KOPT-K1 (cell line): Measurements from ENCODE around the gene IL27RA.

Experiments
- H3K27ac ChIP-seq: fragments of 200-600 bp; sonication (generic); 2 replicates; pipeline ENCODE4 v1.5.1; 2016; ENCODE audit warnings: antibody characterized with exemption, mild to moderate bottlenecking, low read depth, low read length; ENCODE audit not compliant: poor library complexity, severe bottlenecking
- H3K36me3 ChIP-seq: fragments of 200-600 bp; sonication (generic); 2 replicates; pipeline ENCODE4 v1.5.1; 2017; ENCODE audit warnings: antibody characterized with exemption, mild to moderate bottlenecking, low read length, moderate library complexity; ENCODE audit not compliant: insufficient read depth
- H3K9me3 ChIP-seq: fragments of 200-600 bp; sonication (generic); 2 replicates; pipeline ENCODE4 v1.5.1; 2017; ENCODE audit warnings: antibody characterized with exemption, low read length, mild to moderate bottlenecking; ENCODE audit not compliant: insufficient read depth, poor library complexity, severe bottlenecking

Gene IL27RA

GRCh38 chr19:14031719-14032480 lies at the start of gene IL27RA:
Gene IL27RA (plus strand): TSS chr19:14031762. CDS start chr19:14031873, 111 bp downstream.
- peak within 1 kb of the TSS; percentile 80 for H3K27ac ChIP-seq
- no peaks in the 10 kb centered on the region; the same call in 1 of the 2 replicates for H3K36me3 ChIP-seq
- no peaks in the 10 kb centered on the region for H3K9me3 ChIP-seq

- H3K36me3 ChIP-seq, result peaks cover 13% of the 10 kb centered on the region; the same call in 1 of the 2 replicates
- H3K9me3 ChIP-seq, result no peaks in the 10 kb centered on the region
- peak overlapping the region; percentile 34 for H3K27ac ChIP-seq
These were observed 49.5 kb upstream of the IL27RA start for GRCh38 chr19:13981988-13982501.

GRCh38 chr19:13982773-13983172 lies 48.8 kb upstream of the IL27RA start:
- H3K36me3 ChIP-seq, result peaks cover 13% of the 10 kb centered on the region; the same call in 1 of the 2 replicates
- H3K9me3 ChIP-seq, result no peaks in the 10 kb centered on the region
- H3K27ac ChIP-seq, result peak overlapping the region; percentile 68

DNA sequence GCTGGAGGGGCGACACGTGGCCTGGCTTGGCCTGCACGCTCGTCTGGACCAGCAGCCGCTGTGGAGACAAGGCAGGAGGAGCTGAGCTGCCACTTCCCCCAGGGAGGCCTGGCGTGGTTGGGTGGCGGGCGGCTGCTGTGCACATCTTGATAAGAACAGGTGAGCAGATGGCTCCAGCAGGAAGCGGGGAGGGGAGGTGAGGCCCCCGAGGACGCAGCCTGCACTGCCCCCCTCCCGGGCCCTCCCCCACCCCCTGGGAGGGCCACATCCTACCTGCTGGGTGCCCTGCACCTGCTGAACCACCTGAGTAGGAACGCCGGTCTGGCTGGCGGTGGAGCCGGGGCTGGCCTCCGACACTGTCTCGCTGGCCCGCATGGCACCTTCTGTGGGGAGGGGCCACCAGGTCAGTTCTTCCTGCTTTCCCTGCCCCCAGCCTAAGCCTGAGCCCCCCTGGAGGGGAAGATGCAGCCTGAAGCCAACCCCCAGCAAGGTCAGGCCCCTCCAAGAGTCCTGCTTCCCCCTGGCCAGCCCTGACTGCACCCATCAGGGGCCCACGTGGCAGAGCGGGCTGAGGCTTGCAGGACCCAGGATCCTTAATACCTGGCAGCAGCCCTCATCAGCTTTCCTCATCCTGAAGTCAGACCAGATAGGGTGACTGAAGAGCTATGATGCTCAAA lies 48.2 kb upstream of the IL27RA start:
- no peaks in the 10 kb centered on the region for H3K9me3 ChIP-seq
- H3K27ac ChIP-seq, result peak overlapping the region; percentile 68
- peaks cover 13% of the 10 kb centered on the region; the same call in 1 of the 2 replicates for H3K36me3 ChIP-seq

GRCh38 chr19:13984186-13984585 lies 47.4 kb upstream of the IL27RA start:
- H3K9me3 ChIP-seq, result no peaks in the 10 kb centered on the region
- H3K36me3 ChIP-seq, result peaks cover 13% of the 10 kb centered on the region; the same call in 1 of the 2 replicates
- H3K27ac ChIP-seq, result peak overlapping the region; percentile 98

GRCh38 chr19:13984875-13985741 lies 46.5 kb upstream of the IL27RA start:
- Histone ChIP-seq H3K9me3 (no peaks in the 10 kb centered on the region), H3K27ac (peak overlapping the region; percentile 98)

GRCh38 chr19:13985771-13986347 lies 45.7 kb upstream of the IL27RA start:
- peaks cover 1% of the 10 kb centered on the region; the same call in 1 of the 2 replicates for H3K36me3 ChIP-seq
- H3K27ac ChIP-seq, result peak overlapping the region; percentile 98
- H3K9me3 ChIP-seq, result no peaks in the 10 kb centered on the region

More at GRCh38 chr19:13984875-13985741, 46.5 kb upstream of the IL27RA start:
- H3K36me3 ChIP-seq, result peaks cover 4% of the 10 kb centered on the region; the same call in 1 of the 2 replicates

- Histone ChIP-seq H3K36me3 (peaks cover 5% of the 10 kb centered on the region; the same call in 1 of the 2 replicates), H3K27ac (peak overlapping the region; percentile 98), H3K9me3 (no peaks in the 10 kb centered on the region)
These were observed 45.1 kb upstream of the IL27RA start for GRCh38 chr19:13986348-13986904.

GRCh38 chr19:13987101-13987890 lies 44.3 kb upstream of the IL27RA start:
- peaks cover 13% of the 10 kb centered on the region; the same call in 1 of the 2 replicates for H3K36me3 ChIP-seq
- H3K27ac ChIP-seq, result peak overlapping the region; percentile 98
- no peaks in the 10 kb centered on the region for H3K9me3 ChIP-seq

- Histone ChIP-seq H3K9me3 (no peaks in the 10 kb centered on the region), H3K27ac (peak overlapping the region; percentile 98)
These were observed 42.1 kb upstream of the IL27RA start for GRCh38 chr19:13989487-13989886.

DNA sequence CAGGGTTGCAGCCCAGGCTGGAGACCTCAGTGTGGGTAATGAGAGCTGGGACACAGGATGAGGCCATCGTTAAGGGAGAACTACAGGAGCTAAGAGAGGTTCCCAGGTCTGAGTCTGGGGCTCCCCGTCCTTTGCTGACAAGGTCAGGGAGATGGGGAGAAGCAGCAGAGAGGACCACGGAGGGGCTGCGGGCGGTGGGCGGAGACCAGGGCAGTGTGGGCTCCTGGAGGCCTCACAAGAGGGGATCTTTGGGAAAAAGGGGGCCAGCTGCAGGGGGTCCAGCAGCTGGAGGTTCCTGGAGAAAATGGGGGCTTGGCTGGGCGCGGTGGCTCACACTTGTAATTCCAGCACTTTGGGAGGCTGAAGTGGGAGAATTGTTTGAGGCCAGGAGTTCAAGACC lies 41.5 kb upstream of the IL27RA start:
- no peaks in the 10 kb centered on the region for H3K9me3 ChIP-seq
- peak overlapping the region; percentile 98 for H3K27ac ChIP-seq
- H3K36me3 ChIP-seq, result peaks cover 21% of the 10 kb centered on the region; the same call in 1 of the 2 replicates

More at GRCh38 chr19:13989487-13989886, 42.1 kb upstream of the IL27RA start:
- H3K36me3 ChIP-seq, result peaks cover 19% of the 10 kb centered on the region; the same call in 1 of the 2 replicates

- no peaks in the 10 kb centered on the region for H3K9me3 ChIP-seq
- no peak overlapping the region for H3K27ac ChIP-seq
- H3K36me3 ChIP-seq, result peaks cover 33% of the 10 kb centered on the region; the same call in 1 of the 2 replicates
These were observed 39.5 kb upstream of the IL27RA start for GRCh38 chr19:13992025-13992424.

DNA sequence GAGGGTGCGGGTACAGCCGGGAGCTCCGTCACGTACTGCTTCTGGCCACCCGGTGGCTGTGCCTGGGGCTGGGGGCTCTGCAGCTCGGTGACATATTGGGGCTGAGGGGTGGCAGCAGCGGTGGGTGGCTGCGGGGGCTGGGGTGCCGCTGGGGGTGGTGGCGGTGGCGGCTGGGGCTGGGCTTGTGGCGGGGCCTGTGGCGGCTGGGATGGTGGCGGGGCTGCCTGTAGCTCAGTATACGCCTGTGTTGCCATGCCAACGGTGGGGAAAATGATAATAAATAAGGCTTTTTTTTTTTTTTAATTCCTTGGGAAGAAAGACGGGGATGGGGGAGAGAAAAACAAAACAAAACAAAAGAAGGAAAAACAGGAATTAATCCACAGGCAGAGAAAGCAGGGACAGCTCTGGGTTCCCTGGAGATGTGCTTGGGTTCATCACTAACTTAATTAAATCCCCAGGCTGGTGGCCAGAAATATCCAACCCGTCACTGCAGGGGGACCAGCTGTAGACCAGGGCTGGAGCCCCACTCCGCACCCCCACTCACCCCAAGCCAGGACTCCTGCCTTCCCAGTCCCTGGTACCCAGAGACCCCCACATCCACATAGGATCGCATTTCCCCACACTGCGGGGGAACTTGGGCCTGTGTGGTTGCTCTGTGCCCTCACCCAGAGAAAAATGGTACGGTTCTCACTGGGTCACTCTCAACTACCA lies 37.8 kb upstream of the IL27RA start:
- peaks cover 41% of the 10 kb centered on the region; the same call in 1 of the 2 replicates for H3K36me3 ChIP-seq
- peak overlapping the region; percentile 35 for H3K27ac ChIP-seq
- peaks cover under 1% of the 10 kb centered on the region for H3K9me3 ChIP-seq
